Tibial artery (tissue), 4 donors: Measurements from ENCODE around the gene ELMO2.
"Not testable (repeated sequence)": the region's sequence is repeated elsewhere in the genome, so short reads cannot be mapped to it uniquely, and the experiment has no call there.

Source experiments
- DNase-seq, 2 donors: peaks; one replicate each; pipeline ENCODE4 v3.0.0-alpha.2; 2019
- H3K27ac ChIP-seq, 2 donors: fragments of 200-600 bp; sonication (generic) in 1 of 2; 1 replicate in 1 of 2; 2 replicates in 1 of 2; pipeline ENCODE4 v1.5.1; 2018 to 2019; ENCODE audit warnings: mild to moderate bottlenecking in 1 of 2
- H3K27me3 ChIP-seq, 2 donors: fragments of 200-600 bp; sonication (generic) in 1 of 2; one replicate each; pipeline versions ENCODE4 v1.5.1 to v1.6.0; 2016 to 2019
- H3K36me3 ChIP-seq, 3 donors: fragments of 200-600 bp; sonication (generic) in 2 of 3; one replicate each; pipeline ENCODE4 v1.5.1; 2016 to 2019; ENCODE audit warnings: mild to moderate bottlenecking in 2 of 3
- H3K4me1 ChIP-seq, 4 donors: fragments of 200-600 bp; sonication (generic) in 2 of 4; 1 replicate in 3 of 4; 2 replicates in 1 of 4; pipeline ENCODE4 v1.5.1; 2016 to 2019
- H3K4me3 ChIP-seq, 2 donors: fragments of 200-600 bp; sonication (generic) in 1 of 2; 1 replicate in 1 of 2; 2 replicates in 1 of 2; pipeline ENCODE4 v1.5.1; 2018 to 2019; ENCODE audit warnings: mild to moderate bottlenecking in 2 of 2
- H3K9me3 ChIP-seq, 3 donors: fragments of 200-600 bp; sonication (generic) in 1 of 3; one replicate each; pipeline ENCODE4 v1.5.1; 2016 to 2019
- intact Hi-C: fragments of 100-400 bp; cut with DNase I; formaldehyde crosslinking; loops from one replicate; pipeline ENCODE4 v1.15.0; 2023; ENCODE audit warnings: low total_unique reads
- TF ChIP-seq, protein P1 (sequence below), 2 experiments: fragments of 200-600 bp in 1 of 2; fragments of 450-650 bp in 1 of 2; IDR thresholded peaks; one replicate each; pipeline ENCODE4 v1.5.1; 2017 to 2019; ENCODE audit warnings: antibody characterized with exemption in 2 of 2, mild to moderate bottlenecking in 1 of 2, moderate library complexity in 1 of 2

ELMO2 gene

DNA sequence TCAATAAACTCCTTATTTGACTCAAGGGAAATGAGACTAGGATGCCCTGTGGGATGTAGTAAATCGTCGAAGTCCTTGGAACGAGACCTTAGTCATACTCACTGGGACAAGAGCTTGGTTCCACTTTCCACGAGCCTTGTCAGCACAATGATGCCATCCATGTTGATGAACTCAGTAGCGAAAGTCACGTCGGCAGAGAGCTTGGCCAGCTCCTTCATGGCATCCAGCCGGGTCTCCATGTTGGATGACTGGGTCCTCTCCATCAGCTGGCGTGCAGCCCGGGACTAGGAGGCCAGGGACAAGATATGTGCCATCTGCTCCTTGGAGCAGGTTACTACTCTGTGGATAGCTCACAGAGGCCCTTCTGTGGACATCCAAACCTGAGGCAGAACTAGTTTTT lies 17.5 kb downstream of the ELMO2 start:
- Histone ChIP-seq H3K4me3 (no peak overlapping the region), H3K27ac (no peak overlapping the region), H3K27me3 (no peaks in the 10 kb centered on the region), H3K9me3 (no peaks in the 10 kb centered on the region), H3K36me3 (peaks cover 91 to 100% (median 93%) of the 10 kb centered on the region in 3 donors), H3K4me1 (no peaks in the 10 kb centered on the region)
- DNase-seq = no peak
- TF ChIP-seq, protein P1, sequence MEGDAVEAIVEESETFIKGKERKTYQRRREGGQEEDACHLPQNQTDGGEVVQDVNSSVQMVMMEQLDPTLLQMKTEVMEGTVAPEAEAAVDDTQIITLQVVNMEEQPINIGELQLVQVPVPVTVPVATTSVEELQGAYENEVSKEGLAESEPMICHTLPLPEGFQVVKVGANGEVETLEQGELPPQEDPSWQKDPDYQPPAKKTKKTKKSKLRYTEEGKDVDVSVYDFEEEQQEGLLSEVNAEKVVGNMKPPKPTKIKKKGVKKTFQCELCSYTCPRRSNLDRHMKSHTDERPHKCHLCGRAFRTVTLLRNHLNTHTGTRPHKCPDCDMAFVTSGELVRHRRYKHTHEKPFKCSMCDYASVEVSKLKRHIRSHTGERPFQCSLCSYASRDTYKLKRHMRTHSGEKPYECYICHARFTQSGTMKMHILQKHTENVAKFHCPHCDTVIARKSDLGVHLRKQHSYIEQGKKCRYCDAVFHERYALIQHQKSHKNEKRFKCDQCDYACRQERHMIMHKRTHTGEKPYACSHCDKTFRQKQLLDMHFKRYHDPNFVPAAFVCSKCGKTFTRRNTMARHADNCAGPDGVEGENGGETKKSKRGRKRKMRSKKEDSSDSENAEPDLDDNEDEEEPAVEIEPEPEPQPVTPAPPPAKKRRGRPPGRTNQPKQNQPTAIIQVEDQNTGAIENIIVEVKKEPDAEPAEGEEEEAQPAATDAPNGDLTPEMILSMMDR (IDR thresholded peaks at IDR 0.05) = no peak
- intact Hi-C loops = no loop called here

DNA sequence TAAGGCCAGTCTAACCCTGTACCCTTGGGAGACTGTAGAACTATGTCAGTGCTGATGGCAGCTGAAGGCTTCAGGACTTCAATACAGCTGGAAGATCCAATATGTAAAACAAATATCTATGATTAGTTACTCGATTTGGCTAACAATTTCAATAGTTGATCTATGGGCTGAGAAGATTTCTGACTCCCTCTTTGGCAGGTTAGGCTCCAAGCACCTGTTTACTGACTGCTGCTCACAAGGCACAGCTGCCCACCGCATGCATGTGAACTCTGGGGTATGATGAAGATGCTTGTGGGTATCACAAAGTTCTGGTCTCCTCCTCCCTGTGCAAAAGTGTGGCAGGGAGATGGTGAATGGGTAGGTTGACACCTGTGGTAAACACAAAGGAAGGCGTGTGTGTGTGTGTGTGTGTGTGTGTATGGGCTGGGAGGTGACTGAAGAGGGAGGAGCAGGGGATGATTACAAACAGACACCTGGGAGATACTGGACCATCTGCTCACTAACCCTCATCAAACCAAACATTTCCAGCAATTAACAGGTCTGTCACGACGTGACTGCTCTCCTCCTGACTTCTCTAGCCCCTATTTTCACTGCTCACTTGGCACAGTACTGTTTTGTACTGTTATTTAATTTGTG lies 18.1 kb downstream of the ELMO2 start:
- TF ChIP-seq, protein P1 (IDR thresholded peaks at IDR 0.05) = no peak
- no peak overlapping the region for H3K4me3 ChIP-seq
- peaks cover 90 to 100% (median 93%) of the 10 kb centered on the region in 3 donors for H3K36me3 ChIP-seq
- no peaks in the 10 kb centered on the region for H3K4me1 ChIP-seq
- DNase-seq = no peak
- intact Hi-C loops = no loop called here
- H3K9me3 ChIP-seq = no peaks in the 10 kb centered on the region
- no peaks in the 10 kb centered on the region for H3K27me3 ChIP-seq
- H3K27ac ChIP-seq = no peak overlapping the region

DNA sequence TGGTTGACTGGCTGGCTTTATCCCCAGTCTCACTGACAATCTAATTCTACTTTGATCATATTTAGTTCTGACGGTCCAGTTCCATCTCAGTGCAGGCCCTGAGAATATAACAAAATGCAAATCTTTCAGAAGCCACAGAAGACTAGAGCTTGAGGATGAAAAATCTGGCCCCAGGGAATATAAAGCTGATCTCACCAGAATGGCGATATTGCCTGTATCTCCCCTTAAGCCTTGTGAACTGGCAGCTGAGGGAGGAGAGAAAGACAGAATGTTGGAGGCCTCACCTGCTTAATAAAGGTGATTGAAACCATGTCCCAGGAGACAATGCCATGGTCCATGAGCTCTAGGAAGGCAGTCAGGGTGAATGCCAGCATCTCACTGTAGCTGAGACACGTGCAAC lies 19.4 kb downstream of the ELMO2 start:
- not testable (repeated sequence) for H3K4me3 ChIP-seq, DNase-seq
- H3K36me3 ChIP-seq = peaks cover 90 to 100% (median 93%) of the 10 kb centered on the region in 3 donors

DNA sequence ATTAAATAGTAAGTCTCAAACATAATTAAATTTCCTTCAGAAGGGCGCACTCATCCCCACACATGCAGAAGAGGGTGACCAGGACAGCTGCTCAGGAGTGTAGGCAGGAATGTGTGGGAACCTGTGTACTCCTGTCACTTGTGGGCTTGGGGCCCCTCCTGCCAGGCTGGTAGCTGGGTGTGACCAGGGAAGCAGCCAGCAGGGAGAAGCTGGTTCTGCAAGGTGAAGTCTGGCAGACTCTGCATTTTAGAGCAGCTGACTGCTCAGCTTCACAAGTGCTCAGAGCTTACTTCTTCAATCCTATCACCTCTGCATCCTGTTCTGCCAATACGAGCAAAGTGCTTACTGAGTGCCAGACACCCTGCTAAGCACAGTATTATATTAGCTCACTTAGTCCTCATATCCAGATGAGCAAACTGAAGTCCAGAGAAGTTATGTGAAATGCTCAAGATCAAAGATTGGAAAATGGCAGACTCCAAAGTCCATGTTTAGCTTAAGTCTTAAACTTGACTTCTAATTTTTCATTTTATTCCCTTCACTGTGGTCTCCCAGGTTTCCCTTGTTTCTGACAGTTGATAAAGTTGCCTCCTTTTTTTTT lies 27.9 kb downstream of the ELMO2 start:
- Histone ChIP-seq H3K9me3 (no peaks in the 10 kb centered on the region), H3K4me1 (no peaks in the 10 kb centered on the region), H3K4me3 (no peak overlapping the region), H3K27ac (no peak overlapping the region), H3K27me3 (no peaks in the 10 kb centered on the region), H3K36me3 (peaks cover 73 to 97% (median 94%) of the 10 kb centered on the region in 3 donors)
- no peak for DNase-seq
- intact Hi-C loops = no loop called here
- TF ChIP-seq, protein P1 (IDR thresholded peaks at IDR 0.05) = no peak

More for the DNA sequence above, 19.4 kb downstream of the ELMO2 start:
- H3K9me3 ChIP-seq, intact Hi-C loops, H3K27me3 ChIP-seq, H3K27ac ChIP-seq, H3K4me1 ChIP-seq: not testable (repeated sequence)

DNA sequence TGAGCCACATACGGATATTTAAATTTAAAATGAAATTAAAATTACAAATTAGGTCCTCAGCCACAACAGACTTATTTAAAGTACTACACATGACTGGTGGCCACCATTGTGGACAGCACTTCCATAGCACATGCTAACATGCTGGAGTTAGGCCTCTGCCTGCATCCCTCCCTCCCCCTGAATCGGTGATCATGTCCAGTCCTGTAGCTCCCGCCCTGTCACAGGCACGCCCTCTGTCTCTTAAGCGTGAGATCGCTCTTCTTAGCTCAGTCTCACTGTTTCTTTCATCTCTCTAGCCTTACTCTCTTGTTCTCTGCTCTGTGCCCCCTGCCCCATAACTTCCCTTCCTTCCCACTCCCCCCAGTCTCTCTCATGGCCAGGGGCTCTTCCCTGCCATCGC lies 28.9 kb downstream of the ELMO2 start:
- H3K27ac ChIP-seq = no peak overlapping the region

More for the DNA sequence above, 28.9 kb downstream of the ELMO2 start:
- Histone ChIP-seq H3K27me3 (no peaks in the 10 kb centered on the region), H3K36me3 (peaks cover 74 to 97% (median 94%) of the 10 kb centered on the region in 3 donors), H3K4me1 (no peaks in the 10 kb centered on the region), H3K9me3 (no peaks in the 10 kb centered on the region), H3K4me3 (no peak overlapping the region)
- intact Hi-C loops = no loop called here
- TF ChIP-seq, protein P1 (IDR thresholded peaks at IDR 0.05) = no peak
- no peak for DNase-seq
